Activated B cell treated with CpG ODN at 0.5 μM for 24 hours (primary cell): Measurements from ENCODE around the gene MYO5A. TPM values are rescaled to one million over a fixed set of nuclear protein-coding genes. Genes with fewer than 3 reads are reported as not detected.

Experiments used
- ATAC-seq: fragments of 200-7000 bp; cut with Tn5 transposase; one replicate; pipeline ENCODE4 v1.10.0; 2021; ENCODE audit warnings: low read depth, mild to moderate bottlenecking, moderate library complexity
- CTCF ChIA-PET: fragments of 350-600 bp; sonication (Branson Sonifier 250); formaldehyde crosslinking; loops from one replicate; lab custom pipeline; 2021; ENCODE audit warnings: antibody characterized with exemption; lab: Charles Lee
- POLR2A ChIA-PET: fragments of 350-600 bp; sonication (Branson Sonifier 250); formaldehyde crosslinking; loops from one replicate; lab custom pipeline; 2021; ENCODE audit warnings: antibody characterized with exemption; lab: Charles Lee
- DNase-seq: peaks from one replicate; pipeline ENCODE4 v3.0.0; 2022
- H3K27ac Mint-ChIP-seq: one replicate; pipeline ENCODE4 v1.8.0; 2020; ENCODE audit warnings: mixed read lengths
- H3K27me3 Mint-ChIP-seq: one replicate; pipeline ENCODE4 v1.8.0; 2021; ENCODE audit warnings: mixed read lengths
- H3K36me3 Mint-ChIP-seq: one replicate; pipeline ENCODE4 v1.8.0; 2021; ENCODE audit warnings: low read depth, mixed read lengths
- H3K4me1 Mint-ChIP-seq: one replicate; pipeline ENCODE4 v1.8.0; 2021; ENCODE audit warnings: mixed read lengths
- H3K4me3 Mint-ChIP-seq: one replicate; pipeline ENCODE4 v1.8.0; 2020; ENCODE audit warnings: mild to moderate bottlenecking, mixed read lengths
- H3K9me3 Mint-ChIP-seq: one replicate; pipeline ENCODE4 v1.8.0; 2020; ENCODE audit warnings: mixed read lengths
- CTCF ChIP-seq: fragments of 200-600 bp; IDR thresholded peaks from one replicate; pipeline ENCODE4 v1.8.0; 2022; ENCODE audit warnings: antibody characterized with exemption, mild to moderate bottlenecking
- intact Hi-C: fragments of 100-400 bp; cut with micrococcal nuclease; formaldehyde crosslinking; loops from one replicate; pipeline ENCODE4 v1.15.1; 2024
- total RNA-seq: library from RNA; stranded (reverse); gene quantifications from 2 replicates; pipeline ENCODE4 v1.2.3, GENCODE V29; 2022

MYO5A gene
- total RNA-seq, 1 donor from 2014 or later: 49.1 TPM

DNA sequence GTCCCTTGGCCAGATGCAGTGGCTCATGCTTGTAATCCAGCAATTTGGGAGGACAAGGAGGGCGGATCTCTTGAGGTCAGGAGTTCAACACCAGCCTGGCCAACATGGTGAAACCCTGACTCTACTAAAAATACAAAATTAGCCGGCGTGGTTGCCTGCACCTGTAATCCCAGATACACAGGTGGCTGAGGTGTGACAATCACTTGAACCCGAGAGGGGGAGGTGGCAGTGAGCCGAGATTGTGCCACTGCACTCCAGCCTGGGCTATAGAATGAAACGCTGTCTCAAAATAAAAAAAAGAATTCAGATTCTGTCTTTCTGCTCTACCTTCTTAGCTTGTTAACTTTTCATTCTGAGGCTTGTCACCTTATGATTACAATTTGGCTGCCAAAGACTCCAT is 22.1 kb downstream of the MYO5A start:
- Mint-ChIP-seq H3K9me3 (no peaks in the 10 kb centered on the region), H3K4me1 (peaks cover 63% of the 10 kb centered on the region), H3K36me3 (no peaks in the 10 kb centered on the region), H3K27ac (no peak overlapping the region), H3K4me3 (no peak overlapping the region), H3K27me3 (no peaks in the 10 kb centered on the region)
- intact Hi-C loops: no loop called here
- DNase-seq: no peak
- TF ChIP-seq CTCF: no peak
- no peak for ATAC-seq
- CTCF ChIA-PET: no interaction called here
- POLR2A ChIA-PET: interaction anchor here (0.5 to 1.2 kb wide), 2 partner anchors 8 to 197 kb away, joined by 3 to 4 read pairs; no protein-coding TSS in a partner anchor

- no peak for DNase-seq
- no peak for ATAC-seq
- Mint-ChIP-seq H3K9me3 (no peaks in the 10 kb centered on the region), H3K4me3 (no peak overlapping the region), H3K27me3 (no peaks in the 10 kb centered on the region), H3K36me3 (no peaks in the 10 kb centered on the region), H3K27ac (no peak overlapping the region), H3K4me1 (peaks cover 53% of the 10 kb centered on the region)
- intact Hi-C loops: no loop called here
- TF ChIP-seq CTCF: no peak
- POLR2A ChIA-PET: no interaction called here
- CTCF ChIA-PET: no interaction called here
These were observed 23.5 kb downstream of the MYO5A start for GRCh38 chr15:52505151-52505550.

- no peaks in the 10 kb centered on the region for H3K27me3 Mint-ChIP-seq
- ChIA-PET POLR2A (interaction anchor here (0.6 to 2.0 kb wide), 7 partner anchors 22 to 298 kb away, joined by 3 to 9 read pairs (median 6); partner anchors contain the start of genes ARPP19 and MYO5A), CTCF (interaction anchor here (0.9 to 1.1 kb wide), 2 partner anchors 22 to 38 kb away, joined by 3 to 6 read pairs; no protein-coding TSS in a partner anchor)
- ATAC-seq (peak; percentile 94), DNase-seq (no peak)
- no peak for TF ChIP-seq CTCF
- H3K9me3 Mint-ChIP-seq: no peaks in the 10 kb centered on the region
- no peaks in the 10 kb centered on the region for H3K36me3 Mint-ChIP-seq
- H3K4me1 Mint-ChIP-seq: peaks cover 44% of the 10 kb centered on the region
- peak overlapping the region; percentile 55 for H3K4me3 Mint-ChIP-seq
- peak overlapping the region; percentile 90 for H3K27ac Mint-ChIP-seq
- intact Hi-C loops: loop anchor here (1.0 to 2.0 kb wide), 3 partner anchors 21 to 38 kb away; no protein-coding TSS in a partner anchor
These were observed 24.7 kb downstream of the MYO5A start for GRCh38 chr15:52503788-52504496.

- Mint-ChIP-seq H3K4me1 (peaks cover 37% of the 10 kb centered on the region), H3K9me3 (no peaks in the 10 kb centered on the region), H3K27me3 (no peaks in the 10 kb centered on the region), H3K27ac (peak overlapping the region; percentile 54), H3K4me3 (no peak overlapping the region), H3K36me3 (no peaks in the 10 kb centered on the region)
- DNase-seq (no peak), ATAC-seq (no peak)
- ChIA-PET POLR2A (no interaction called here), CTCF (no interaction called here)
- intact Hi-C loops: loop anchor here (1.0 to 2.0 kb wide), 2 partner anchors 20 to 36 kb away; no protein-coding TSS in a partner anchor
- no peak for TF ChIP-seq CTCF
These were observed 26.1 kb downstream of the MYO5A start for GRCh38 chr15:52502608-52503007.

- TF ChIP-seq CTCF: no peak
- no peak overlapping the region for H3K4me3 Mint-ChIP-seq
These were observed 29.2 kb downstream of the MYO5A start for GRCh38 chr15:52499506-52499905.

More at GRCh38 chr15:52499506-52499905, 29.2 kb downstream of the MYO5A start:
- intact Hi-C loops: no loop called here
- ChIA-PET CTCF (no interaction called here), POLR2A (no interaction called here)
- no peaks in the 10 kb centered on the region for H3K36me3 Mint-ChIP-seq
- H3K27ac Mint-ChIP-seq: no peak overlapping the region
- H3K9me3 Mint-ChIP-seq: no peaks in the 10 kb centered on the region
- ATAC-seq (no peak), DNase-seq (no peak)
- peaks cover 43% of the 10 kb centered on the region for H3K4me1 Mint-ChIP-seq
- no peaks in the 10 kb centered on the region for H3K27me3 Mint-ChIP-seq
